A549 (cell line): Measurements from ENCODE around the gene CIRBP. TPM values are rescaled to one million over a fixed set of nuclear protein-coding genes. Genes with fewer than 3 reads are reported as not detected.

Source experiments
- ATAC-seq, 2 experiments: fragments of 200-7000 bp in 1 of 2; fragments of >200 bp in 1 of 2; cut with Nextera tagmentation in 1 of 2; cut with Tn5 transposase in 1 of 2; 3 replicates each; pipeline versions ENCODE4 v1.8.0 to v1.9.1; 2018 to 2020; ENCODE audit warnings: mild to moderate bottlenecking in 1 of 2, moderate library complexity in 1 of 2
- CTCF ChIA-PET: fragments of 300-600 bp; sonication (Branson Sonifier 250); formaldehyde crosslinking; extraction: SDS; loops from one replicate; lab custom pipeline; 2021; ENCODE audit warnings: antibody characterized with exemption, inconsistent platforms; lab: Yijun Ruan, JAX
- POLR2A ChIA-PET: fragments of 350-600 bp; formaldehyde crosslinking; extraction: SDS; loops from one replicate; lab custom pipeline; 2021; ENCODE audit warnings: antibody characterized with exemption, inconsistent platforms; lab: Yijun Ruan, JAX
- DNase-seq, 2 experiments: peaks; one replicate each; pipeline versions ENCODE4 v3.0.0 to v3.0.0-alpha.2; 2011 to 2016; ENCODE audit warnings: low read depth in 1 of 2, low spot score in 1 of 2
- FAIRE-seq: peaks from 2 replicates; lab custom pipeline; 2011; peaks lifted over from hg19 to GRCh38; lab: Jason Lieb, UNC
- H3K27ac ChIP-seq, 2 experiments: fragments of >200 bp; sonication (Bioruptor Twin); formaldehyde crosslinking; 3 replicates each; pipeline ENCODE4 v1.5.1; 2016 to 2017
- H3K4me1 ChIP-seq: fragments of >200 bp; sonication (Bioruptor Twin); formaldehyde crosslinking; 3 replicates; pipeline ENCODE4 v1.6.1; 2016
- H3K4me2 ChIP-seq: fragments of >200 bp; sonication (Bioruptor Twin); formaldehyde crosslinking; 3 replicates; pipeline ENCODE4 v1.6.1; 2016
- H3K4me3 ChIP-seq: fragments of >200 bp; sonication (Bioruptor Twin); formaldehyde crosslinking; 3 replicates; pipeline ENCODE4 v1.5.1; 2016
- H3K9me3 ChIP-seq: fragments of >200 bp; sonication (Bioruptor Twin); formaldehyde crosslinking; 3 replicates; pipeline ENCODE4 v1.6.1; 2016
- CHD4 ChIP-seq: fragments of 200-600 bp; sonication (generic); IDR thresholded peaks from 2 replicates; pipeline ENCODE4 v1.6.1; 2016; ENCODE audit warnings: antibody characterized with exemption, mild to moderate bottlenecking, borderline replicate concordance
- EHF ChIP-seq: fragments of 250-450 bp; sonication (Bioruptor Pico); IDR thresholded peaks from 2 replicates; pipeline ENCODE4 v1.5.0; 2020; ENCODE audit warnings: mild to moderate bottlenecking
- EHMT2 ChIP-seq: fragments of 200-600 bp; sonication (generic); IDR thresholded peaks from 2 replicates; pipeline ENCODE4 v1.6.1; 2016; ENCODE audit warnings: antibody characterized with exemption, low read depth, mild to moderate bottlenecking, moderate library complexity
- EP300 ChIP-seq, 2 experiments: fragments of >200 bp; sonication (Bioruptor Twin); formaldehyde crosslinking; IDR thresholded peaks; 2 replicates in 1 of 2; 3 replicates in 1 of 2; pipeline ENCODE4 v1.6.1; 2016 to 2017
- FOSB ChIP-seq: fragments of 250-450 bp; sonication (Bioruptor Pico); IDR thresholded peaks from 2 replicates; pipeline ENCODE4 v1.5.0; 2020; ENCODE audit warnings: mild to moderate bottlenecking, moderate library complexity
- FOXS1 ChIP-seq: fragments of 250-450 bp; sonication (Bioruptor Pico); IDR thresholded peaks from 2 replicates; pipeline ENCODE4 v1.5.0; 2020; ENCODE audit warnings: mild to moderate bottlenecking, moderate library complexity
- GATA3 ChIP-seq: IDR thresholded peaks from 2 replicates; pipeline ENCODE4 v1.6.1; 2012; ENCODE audit warnings: borderline replicate concordance
- HOXB5 ChIP-seq: fragments of 250-450 bp; sonication (Bioruptor Pico); IDR thresholded peaks from 2 replicates; pipeline ENCODE4 v1.5.0; 2020; ENCODE audit warnings: mild to moderate bottlenecking, moderate library complexity
- MAFK ChIP-seq: fragments of 450-650 bp; IDR thresholded peaks from 2 replicates; pipeline ENCODE4 v1.6.1; 2014; ENCODE audit not compliant: partially characterized antibody
- MAZ ChIP-seq: fragments of 150-350 bp; IDR thresholded peaks from 2 replicates; pipeline ENCODE4 v1.6.1; 2014; ENCODE audit warnings: antibody characterized with exemption, low read depth, low read length, borderline replicate concordance
- MYC ChIP-seq: IDR thresholded peaks from 2 replicates; pipeline ENCODE4 v1.6.1; 2012; ENCODE audit warnings: mild to moderate bottlenecking, inconsistent platforms, low read length, improper control_type of control experiment, borderline replicate concordance
- NPAS2 ChIP-seq: fragments of 250-450 bp; sonication (Bioruptor Pico); IDR thresholded peaks from 2 replicates; pipeline ENCODE4 v1.8.0; 2022; ENCODE audit warnings: mild to moderate bottlenecking, moderate library complexity, borderline replicate concordance
- NR3C1 ChIP-seq: fragments of >200 bp; sonication (Bioruptor Twin); formaldehyde crosslinking; IDR thresholded peaks from 3 replicates; pipeline ENCODE4 v1.6.1; 2017
- RAD21 ChIP-seq, 2 experiments: fragments of >200 bp in 1 of 2; sonication (Bioruptor Twin) in 1 of 2; formaldehyde crosslinking in 1 of 2; IDR thresholded peaks in 1 of 2; conservative IDR thresholded peaks in 1 of 2; 2 replicates in 1 of 2; 3 replicates in 1 of 2; pipeline ENCODE4 v1.6.1; 2012 to 2018; ENCODE audit warnings: inconsistent platforms in 1 of 2
- RCOR1 ChIP-seq: fragments of 150-350 bp; IDR thresholded peaks from 2 replicates; pipeline ENCODE4 v1.6.1; 2014; ENCODE audit warnings: antibody characterized with exemption, low read length, low read depth
- SMC3 ChIP-seq: fragments of >200 bp; sonication (Bioruptor Twin); formaldehyde crosslinking; IDR thresholded peaks from 3 replicates; pipeline ENCODE4 v1.6.1; 2018; ENCODE audit warnings: inconsistent platforms
- SREBF2 ChIP-seq: fragments of 450-650 bp; IDR thresholded peaks from 2 replicates; pipeline ENCODE4 v1.6.1; 2014; ENCODE audit warnings: mild to moderate bottlenecking, moderate library complexity
- TFCP2L1 ChIP-seq: fragments of 250-450 bp; sonication (Bioruptor Pico); IDR thresholded peaks from 2 replicates; pipeline ENCODE4 v1.5.0; 2021; ENCODE audit warnings: mild to moderate bottlenecking
- ZFP36 ChIP-seq: fragments of 450-650 bp; IDR thresholded peaks from 2 replicates; pipeline ENCODE4 v1.6.1; 2014; ENCODE audit warnings: borderline replicate concordance; ENCODE audit not compliant: partially characterized antibody
- ZNF302 ChIP-seq: fragments of 250-450 bp; sonication (Bioruptor Pico); IDR thresholded peaks from 2 replicates; pipeline ENCODE4 v1.9.0; 2021; ENCODE audit warnings: inconsistent platforms, mild to moderate bottlenecking, moderate library complexity
- ZSCAN20 ChIP-seq: fragments of 250-450 bp; sonication (Bioruptor Pico); IDR thresholded peaks from 2 replicates; pipeline ENCODE4 v1.8.0; 2022; ENCODE audit warnings: mild to moderate bottlenecking, moderate library complexity
- WGBS: methylation state at CpG from one replicate; pipeline ENCODE4 v1.1.6; 2017; ENCODE audit errors: missing lambda C conversion rate; 5-methylcytosine and 5-hydroxymethylcytosine counted together
- polyA plus RNA-seq, 4 experiments: library from polyadenylated mRNA; depleted of rRNA in 3 of 4; stranded (reverse); fragments of >200 nt; fragmentation: RNase III in 1 of 4; extraction: RNeasy Plus Mini Kit Qiagen cat#74134 plus additional on column Dnase treatment in 1 of 4; gene quantifications; 2 replicates in 3 of 4; 3 replicates in 1 of 4; pipeline ENCODE4 v1.2.3, GENCODE V29; 2011 to 2017
- TF ChIP-seq, protein P1 (sequence below): fragments of 150-350 bp; IDR thresholded peaks from 2 replicates; pipeline ENCODE4 v1.6.1; 2014; ENCODE audit warnings: low read depth, mild to moderate bottlenecking, low read length
- TF ChIP-seq, protein P2 (sequence below): IDR thresholded peaks from 2 replicates; pipeline ENCODE4 v1.6.1; 2012; ENCODE audit warnings: low read depth, borderline replicate concordance
- TF ChIP-seq, protein P3 (sequence below): IDR thresholded peaks from 2 replicates; pipeline ENCODE4 v1.6.1; 2012
- TF ChIP-seq, protein P4 (sequence below): fragments of 250-450 bp; sonication (Bioruptor Pico); IDR thresholded peaks from 2 replicates; pipeline ENCODE4 v1.5.0; 2020; ENCODE audit warnings: low read depth, mild to moderate bottlenecking, moderate library complexity
- TF ChIP-seq, protein P5 (sequence below): fragments of >200 bp; sonication (Bioruptor Twin); formaldehyde crosslinking; IDR thresholded peaks from 2 replicates; pipeline ENCODE4 v1.6.1; 2016

CIRBP gene
- polyA plus RNA-seq, 2 of the 4 experiments (the other 2 are of a cell fraction) = 151 to 178 TPM

DNA sequence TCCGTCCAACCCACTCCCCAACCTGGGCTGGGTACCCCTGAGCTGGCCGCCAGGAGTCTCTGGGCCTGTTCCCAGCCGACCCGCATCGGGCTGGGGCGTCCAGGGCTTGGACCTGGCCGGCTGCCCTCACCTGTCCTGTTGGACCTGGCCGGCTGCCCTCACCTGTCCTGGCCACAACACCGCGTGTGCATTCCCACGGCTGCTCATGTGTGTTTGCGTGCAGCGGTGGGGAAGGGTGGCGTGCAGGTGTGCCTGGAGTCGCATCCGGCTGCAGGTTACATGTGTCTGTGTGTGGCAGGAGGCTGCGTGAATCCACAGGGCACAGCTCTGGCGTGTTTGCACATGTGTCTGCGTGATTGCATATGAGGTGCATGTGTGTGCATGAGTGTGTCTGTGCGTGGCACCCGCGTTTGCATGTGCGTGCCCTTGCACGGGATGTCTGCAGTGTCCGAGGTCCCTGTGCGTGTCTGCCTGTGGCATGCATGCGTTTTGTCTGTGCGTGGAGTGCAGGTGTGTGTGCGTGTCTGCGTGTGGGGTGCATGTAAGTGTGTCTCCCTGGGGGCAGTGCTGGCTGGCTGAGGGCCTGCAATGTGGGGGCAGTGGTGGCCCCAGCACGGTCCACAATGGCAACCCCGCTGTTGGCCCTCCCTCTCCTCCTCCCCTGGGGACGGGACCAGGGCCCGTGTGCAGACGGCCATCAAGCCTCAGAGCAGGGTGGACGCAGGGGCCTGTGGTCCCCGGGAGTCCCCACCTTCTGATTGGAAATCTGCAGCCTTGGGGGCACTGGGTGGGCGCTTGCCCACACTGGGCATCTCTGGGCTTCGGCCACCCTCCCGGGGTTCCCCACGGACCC is 19.9 kb downstream of the CIRBP start (continued):
- TF ChIP-seq, protein P1, sequence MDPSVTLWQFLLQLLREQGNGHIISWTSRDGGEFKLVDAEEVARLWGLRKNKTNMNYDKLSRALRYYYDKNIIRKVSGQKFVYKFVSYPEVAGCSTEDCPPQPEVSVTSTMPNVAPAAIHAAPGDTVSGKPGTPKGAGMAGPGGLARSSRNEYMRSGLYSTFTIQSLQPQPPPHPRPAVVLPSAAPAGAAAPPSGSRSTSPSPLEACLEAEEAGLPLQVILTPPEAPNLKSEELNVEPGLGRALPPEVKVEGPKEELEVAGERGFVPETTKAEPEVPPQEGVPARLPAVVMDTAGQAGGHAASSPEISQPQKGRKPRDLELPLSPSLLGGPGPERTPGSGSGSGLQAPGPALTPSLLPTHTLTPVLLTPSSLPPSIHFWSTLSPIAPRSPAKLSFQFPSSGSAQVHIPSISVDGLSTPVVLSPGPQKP = no peak
- no peak for TF ChIP-seq RAD21 (conservative IDR thresholded peaks at IDR 0.05 in 1 of 2, IDR thresholded peaks at IDR 0.05 in 1 of 2)

DNA sequence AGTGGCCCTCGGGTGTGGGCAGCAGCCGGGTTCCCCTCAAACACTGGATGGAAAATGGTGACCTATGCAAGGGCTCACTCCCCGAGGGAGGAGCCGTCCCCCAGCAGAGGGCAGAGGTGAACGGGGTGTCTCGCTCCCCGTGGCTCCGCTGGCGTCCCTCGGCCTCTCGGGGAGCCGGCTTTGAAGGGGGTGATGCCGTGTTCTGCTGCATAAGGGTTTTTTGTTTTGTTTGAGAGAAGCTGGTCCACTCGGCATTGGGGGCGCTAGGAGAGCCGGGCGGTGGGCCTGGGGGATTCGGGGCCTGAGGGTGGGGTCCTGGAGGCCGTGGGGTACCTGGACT is 20.5 kb downstream of the CIRBP start:
- Histone ChIP-seq H3K4me3 (no peak overlapping the region), H3K9me3 (no peaks in the 10 kb centered on the region), H3K4me1 (peaks cover 15% of the 10 kb centered on the region), H3K27ac (no peak overlapping the region), H3K4me2 (no peak overlapping the region)
- ChIA-PET POLR2A (no interaction called here), CTCF (interaction anchor here (1.2 to 1.3 kb wide), 2 partner anchors 10 to 156 kb away, joined by 3 to 4 read pairs; no protein-coding TSS in a partner anchor)
- no peak for FAIRE-seq
- 65% methylated on average over 4 of the region's 19 CpGs for WGBS
- TF ChIP-seq MYC (no peak), NR3C1 (no peak), FOSB (CRISPR knock-in tag) (no peak), MAFK (no peak), FOXS1 (no peak), SREBF2 (no peak), MAZ (no peak), CHD4 (no peak), TFCP2L1 (no peak), NPAS2 (CRISPR knock-in tag) (no peak), ZNF302 (no peak), EHMT2 (no peak)
- TF ChIP-seq, protein P2, sequence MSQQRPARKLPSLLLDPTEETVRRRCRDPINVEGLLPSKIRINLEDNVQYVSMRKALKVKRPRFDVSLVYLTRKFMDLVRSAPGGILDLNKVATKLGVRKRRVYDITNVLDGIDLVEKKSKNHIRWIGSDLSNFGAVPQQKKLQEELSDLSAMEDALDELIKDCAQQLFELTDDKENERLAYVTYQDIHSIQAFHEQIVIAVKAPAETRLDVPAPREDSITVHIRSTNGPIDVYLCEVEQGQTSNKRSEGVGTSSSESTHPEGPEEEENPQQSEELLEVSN = no peak
- TF ChIP-seq, protein P3, sequence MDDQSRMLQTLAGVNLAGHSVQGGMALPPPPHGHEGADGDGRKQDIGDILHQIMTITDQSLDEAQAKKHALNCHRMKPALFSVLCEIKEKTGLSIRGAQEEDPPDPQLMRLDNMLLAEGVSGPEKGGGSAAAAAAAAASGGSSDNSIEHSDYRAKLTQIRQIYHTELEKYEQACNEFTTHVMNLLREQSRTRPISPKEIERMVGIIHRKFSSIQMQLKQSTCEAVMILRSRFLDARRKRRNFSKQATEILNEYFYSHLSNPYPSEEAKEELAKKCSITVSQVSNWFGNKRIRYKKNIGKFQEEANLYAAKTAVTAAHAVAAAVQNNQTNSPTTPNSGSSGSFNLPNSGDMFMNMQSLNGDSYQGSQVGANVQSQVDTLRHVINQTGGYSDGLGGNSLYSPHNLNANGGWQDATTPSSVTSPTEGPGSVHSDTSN = no peak
- TF ChIP-seq, protein P4, sequence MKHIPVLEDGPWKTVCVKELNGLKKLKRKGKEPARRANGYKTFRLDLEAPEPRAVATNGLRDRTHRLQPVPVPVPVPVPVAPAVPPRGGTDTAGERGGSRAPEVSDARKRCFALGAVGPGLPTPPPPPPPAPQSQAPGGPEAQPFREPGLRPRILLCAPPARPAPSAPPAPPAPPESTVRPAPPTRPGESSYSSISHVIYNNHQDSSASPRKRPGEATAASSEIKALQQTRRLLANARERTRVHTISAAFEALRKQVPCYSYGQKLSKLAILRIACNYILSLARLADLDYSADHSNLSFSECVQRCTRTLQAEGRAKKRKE = no peak
- DNase-seq = no peak
- no peak for ATAC-seq

DNA sequence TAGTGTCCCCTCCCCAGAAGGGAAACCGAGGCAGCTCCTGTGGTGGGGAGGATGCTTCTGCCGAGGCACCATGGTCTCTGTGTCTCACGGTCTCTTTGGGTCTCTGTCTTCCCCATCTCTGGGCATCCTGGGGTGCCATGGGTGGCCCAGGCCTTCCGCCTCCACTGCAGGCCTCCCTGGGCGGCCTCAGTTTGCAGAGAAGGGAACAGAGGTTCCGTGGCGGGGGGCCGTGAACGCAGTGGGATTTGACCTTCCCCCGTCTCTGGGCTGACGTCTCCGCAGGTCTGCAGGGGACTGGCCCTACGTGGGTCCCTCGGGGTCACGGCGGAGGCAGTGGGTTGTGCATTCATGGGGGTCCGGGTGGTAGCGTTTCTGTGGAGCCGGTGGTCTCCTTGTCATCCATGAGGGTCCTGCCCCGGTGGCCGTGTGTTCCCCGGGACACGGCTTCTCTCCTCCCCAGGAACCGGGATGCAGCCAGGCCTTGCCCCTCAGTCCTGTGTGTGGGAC is 21.1 kb downstream of the CIRBP start:
- WGBS = 80% methylated on average over 15 of the region's 24 CpGs
- CTCF ChIA-PET = interaction anchor here (1.2 to 2.1 kb wide), 3 partner anchors 11 to 155 kb away, joined by 3 to 12 read pairs (median 4); no protein-coding TSS in a partner anchor
- no peak for FAIRE-seq
- H3K9me3 ChIP-seq = no peaks in the 10 kb centered on the region
- no peak overlapping the region for H3K4me3 ChIP-seq
- no peak for ATAC-seq
- no peak for TF ChIP-seq NR3C1
- TF ChIP-seq, protein P4 = no peak
- no peak for TF ChIP-seq RAD21 (conservative IDR thresholded peaks at IDR 0.05 in 1 of 2, IDR thresholded peaks at IDR 0.05 in 1 of 2)
- TF ChIP-seq EP300 (IDR thresholded peaks at IDR 0.05) = no peak
- no peak for TF ChIP-seq ZSCAN20
- no peak for TF ChIP-seq RCOR1
- no peak for TF ChIP-seq EHF
- TF ChIP-seq SREBF2 = no peak
- TF ChIP-seq, protein P2 = no peak
- TF ChIP-seq SMC3 = no peak
- no peak for TF ChIP-seq ZNF302
- TF ChIP-seq MYC = no peak
- TF ChIP-seq, protein P5, sequence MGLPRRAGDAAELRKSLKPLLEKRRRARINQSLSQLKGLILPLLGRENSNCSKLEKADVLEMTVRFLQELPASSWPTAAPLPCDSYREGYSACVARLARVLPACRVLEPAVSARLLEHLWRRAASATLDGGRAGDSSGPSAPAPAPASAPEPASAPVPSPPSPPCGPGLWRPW = no peak
- no peak for TF ChIP-seq EHMT2
- no peak for TF ChIP-seq HOXB5
- TF ChIP-seq ZFP36 = no peak
- no peak for TF ChIP-seq GATA3
- no peak overlapping the region for H3K4me2 ChIP-seq
- POLR2A ChIA-PET = interaction anchor here (1.2 kb wide), 1 partner anchor 15 kb away, joined by 4 read pairs; the partner anchor contains the start of gene FAM174C
- H3K4me1 ChIP-seq = peaks cover 19% of the 10 kb centered on the region
- H3K27ac ChIP-seq = no peak overlapping the region; a peak in 1 of 6 replicates
- DNase-seq = no peak
